HEK293 (cell line): ENCODE data around the gene ANP32B.

Source experiments
- CTCF ChIA-PET: fragments of 350-600 bp; formaldehyde crosslinking; extraction: SDS; loops from one replicate; lab custom pipeline; 2021; ENCODE audit warnings: antibody characterized with exemption; lab: Yijun Ruan, JAX
- POLR2A ChIA-PET: fragments of 300-600 bp; formaldehyde crosslinking; extraction: SDS; loops from one replicate; lab custom pipeline; 2020; ENCODE audit warnings: antibody characterized with exemption, inconsistent platforms; lab: Yijun Ruan, JAX
- H3K27ac ChIP-seq: fragments of 200-500 bp; sonication (Bioruptor generic); 2 replicates; pipeline ENCODE4 v1.5.1; 2014; ENCODE audit warnings: low read depth, low read length, control low read depth, inconsistent platforms; ENCODE audit errors: extremely low read depth
- H3K36me3 ChIP-seq, 2 experiments: fragments of 200-500 bp in 1 of 2; sonication (Bioruptor generic) in 1 of 2; 1 replicate in 1 of 2; 2 replicates in 1 of 2; pipeline ENCODE4 v1.5.1; 2014 to 2017; ENCODE audit warnings: inconsistent platforms in 2 of 2, low read length in 2 of 2; ENCODE audit not compliant: control insufficient read depth in 2 of 2, insufficient read depth in 1 of 2
- H3K4me1 ChIP-seq: fragments of 200-500 bp; sonication (Bioruptor generic); 2 replicates; pipeline ENCODE4 v1.5.1; 2014; ENCODE audit warnings: mild to moderate bottlenecking, low read length, inconsistent platforms; ENCODE audit not compliant: control insufficient read depth, insufficient read depth
- H3K4me3 ChIP-seq: 2 replicates; pipeline ENCODE4 v1.5.1; 2011; ENCODE audit warnings: low read depth, mild to moderate bottlenecking, control low read depth, low read length, moderate library complexity
- H3K9me3 ChIP-seq: fragments of 200-500 bp; sonication (Bioruptor generic); 2 replicates; pipeline ENCODE4 v1.5.1; 2014; ENCODE audit warnings: low read depth, low read length, inconsistent platforms; ENCODE audit not compliant: control insufficient read depth, insufficient read depth
- GFI1B ChIP-seq: fragments of 450-650 bp; formaldehyde crosslinking; IDR thresholded peaks from 2 replicates; pipeline ENCODE4 v1.5.1; 2016; ENCODE audit warnings: missing biosample characterization, missing genetic modification characterization
- GLIS1 ChIP-seq: fragments of 450-650 bp; formaldehyde crosslinking; IDR thresholded peaks from 2 replicates; pipeline ENCODE4 v1.5.1; 2016; ENCODE audit warnings: missing biosample characterization, missing genetic modification characterization
- MYNN ChIP-seq: fragments of 450-650 bp; formaldehyde crosslinking; IDR thresholded peaks from 2 replicates; pipeline ENCODE4 v1.5.1; 2016; ENCODE audit warnings: missing biosample characterization, missing genetic modification characterization, borderline replicate concordance
- OSR2 ChIP-seq: fragments of 450-650 bp; formaldehyde crosslinking; IDR thresholded peaks from 2 replicates; pipeline ENCODE4 v1.5.1; 2016; ENCODE audit warnings: missing biosample characterization, missing genetic modification characterization
- SALL2 ChIP-seq: fragments of 450-650 bp; formaldehyde crosslinking; IDR thresholded peaks from 2 replicates; pipeline ENCODE4 v1.5.0; 2017; ENCODE audit warnings: missing biosample characterization, mild to moderate bottlenecking, missing genetic modification characterization, borderline replicate concordance
- ZBTB7A ChIP-seq: fragments of 450-650 bp; formaldehyde crosslinking; IDR thresholded peaks from 2 replicates; pipeline ENCODE4 v1.5.1; 2016; ENCODE audit warnings: low read depth, missing biosample characterization, missing genetic modification characterization
- ZFP3 ChIP-seq: fragments of 450-650 bp; formaldehyde crosslinking; IDR thresholded peaks from 2 replicates; pipeline ENCODE4 v1.5.1; 2016; ENCODE audit warnings: low read depth, missing biosample characterization, missing genetic modification characterization
- ZFP41 ChIP-seq: fragments of 450-650 bp; formaldehyde crosslinking; IDR thresholded peaks from 2 replicates; pipeline ENCODE4 v1.5.1; 2016; ENCODE audit warnings: missing biosample characterization, missing genetic modification characterization, borderline replicate concordance
- ZNF121 ChIP-seq: fragments of 450-650 bp; formaldehyde crosslinking; IDR thresholded peaks from 2 replicates; pipeline ENCODE4 v1.5.1; 2016; ENCODE audit warnings: missing biosample characterization, missing genetic modification characterization
- ZNF214 ChIP-seq: fragments of 450-650 bp; formaldehyde crosslinking; IDR thresholded peaks from 2 replicates; pipeline ENCODE4 v1.5.1; 2017; ENCODE audit warnings: missing biosample characterization, mild to moderate bottlenecking, missing genetic modification characterization, borderline replicate concordance
- ZNF223 ChIP-seq: fragments of 450-650 bp; formaldehyde crosslinking; IDR thresholded peaks from 2 replicates; pipeline ENCODE4 v1.5.1; 2016; ENCODE audit warnings: missing biosample characterization, missing genetic modification characterization
- ZNF292 ChIP-seq: fragments of 450-650 bp; formaldehyde crosslinking; IDR thresholded peaks from 2 replicates; pipeline ENCODE4 v1.5.1; 2016; ENCODE audit warnings: low read depth, missing biosample characterization, missing genetic modification characterization, borderline replicate concordance
- ZNF324 ChIP-seq: fragments of 450-650 bp; formaldehyde crosslinking; IDR thresholded peaks from 2 replicates; pipeline ENCODE4 v1.5.1; 2016; ENCODE audit warnings: missing biosample characterization, missing genetic modification characterization
- ZNF350 ChIP-seq: fragments of 450-650 bp; formaldehyde crosslinking; IDR thresholded peaks from 2 replicates; pipeline ENCODE4 v1.5.0; 2017; ENCODE audit warnings: missing biosample characterization, mild to moderate bottlenecking, missing genetic modification characterization
- ZNF391 ChIP-seq: fragments of 450-650 bp; formaldehyde crosslinking; IDR thresholded peaks from 2 replicates; pipeline ENCODE4 v1.5.1; 2016; ENCODE audit warnings: low read depth, missing biosample characterization, missing genetic modification characterization, borderline replicate concordance
- ZNF473 ChIP-seq: fragments of 450-650 bp; formaldehyde crosslinking; IDR thresholded peaks from 2 replicates; pipeline ENCODE4 v1.5.1; 2017; ENCODE audit warnings: missing biosample characterization, missing genetic modification characterization
- ZNF558 ChIP-seq: fragments of 450-650 bp; formaldehyde crosslinking; IDR thresholded peaks from 2 replicates; pipeline ENCODE4 v1.5.1; 2016; ENCODE audit warnings: missing biosample characterization, missing genetic modification characterization
- ZNF561 ChIP-seq: fragments of 450-650 bp; IDR thresholded peaks from 2 replicates; pipeline ENCODE4 v1.5.1; 2018; ENCODE audit warnings: missing biosample characterization, missing genetic modification characterization, borderline replicate concordance
- ZNF621 ChIP-seq: fragments of 450-650 bp; formaldehyde crosslinking; IDR thresholded peaks from 2 replicates; pipeline ENCODE4 v1.5.1; 2017; ENCODE audit warnings: missing biosample characterization, missing genetic modification characterization
- ZNF629 ChIP-seq: fragments of 450-650 bp; formaldehyde crosslinking; IDR thresholded peaks from 2 replicates; pipeline ENCODE4 v1.5.1; 2017; ENCODE audit warnings: missing biosample characterization, missing genetic modification characterization
- ZNF658 ChIP-seq: fragments of 450-650 bp; formaldehyde crosslinking; IDR thresholded peaks from 2 replicates; pipeline ENCODE4; 2016; ENCODE audit warnings: missing biosample characterization, missing genetic modification characterization
- ZNF660 ChIP-seq: fragments of 450-650 bp; IDR thresholded peaks from 2 replicates; pipeline ENCODE4 v1.5.1; 2018; ENCODE audit warnings: missing biosample characterization, mild to moderate bottlenecking, missing genetic modification characterization
- ZNF677 ChIP-seq: fragments of 450-650 bp; IDR thresholded peaks from 2 replicates; pipeline ENCODE4 v1.5.0; 2018; ENCODE audit warnings: missing biosample characterization, mild to moderate bottlenecking, missing genetic modification characterization, moderate library complexity
- ZNF768 ChIP-seq: fragments of 450-650 bp; formaldehyde crosslinking; IDR thresholded peaks from 2 replicates; pipeline ENCODE4 v1.5.1; 2018; ENCODE audit warnings: missing biosample characterization, mild to moderate bottlenecking, missing genetic modification characterization
- ZNF830 ChIP-seq: fragments of 450-650 bp; IDR thresholded peaks from 2 replicates; pipeline ENCODE4 v1.5.0; 2018; ENCODE audit warnings: missing biosample characterization, missing genetic modification characterization, low read depth, mild to moderate bottlenecking, moderate library complexity
- ZSCAN16 ChIP-seq: fragments of 450-650 bp; formaldehyde crosslinking; IDR thresholded peaks from 2 replicates; pipeline ENCODE4 v1.5.1; 2016; ENCODE audit warnings: missing biosample characterization, missing genetic modification characterization
- TF ChIP-seq, protein P1 (sequence below): fragments of 450-650 bp; formaldehyde crosslinking; IDR thresholded peaks from 2 replicates; pipeline ENCODE4 v1.5.1; 2016; ENCODE audit warnings: missing biosample characterization, missing genetic modification characterization
- TF ChIP-seq, protein P2 (sequence below): fragments of 450-650 bp; formaldehyde crosslinking; conservative IDR thresholded peaks from 2 replicates; pipeline ENCODE4 v1.5.1; 2016; ENCODE audit warnings: low read depth, missing biosample characterization, missing genetic modification characterization
- TF ChIP-seq, protein P3 (sequence below): fragments of 450-650 bp; formaldehyde crosslinking; IDR thresholded peaks from 2 replicates; pipeline ENCODE4 v1.5.1; 2016; ENCODE audit warnings: missing biosample characterization, missing genetic modification characterization

Gene ANP32B

DNA sequence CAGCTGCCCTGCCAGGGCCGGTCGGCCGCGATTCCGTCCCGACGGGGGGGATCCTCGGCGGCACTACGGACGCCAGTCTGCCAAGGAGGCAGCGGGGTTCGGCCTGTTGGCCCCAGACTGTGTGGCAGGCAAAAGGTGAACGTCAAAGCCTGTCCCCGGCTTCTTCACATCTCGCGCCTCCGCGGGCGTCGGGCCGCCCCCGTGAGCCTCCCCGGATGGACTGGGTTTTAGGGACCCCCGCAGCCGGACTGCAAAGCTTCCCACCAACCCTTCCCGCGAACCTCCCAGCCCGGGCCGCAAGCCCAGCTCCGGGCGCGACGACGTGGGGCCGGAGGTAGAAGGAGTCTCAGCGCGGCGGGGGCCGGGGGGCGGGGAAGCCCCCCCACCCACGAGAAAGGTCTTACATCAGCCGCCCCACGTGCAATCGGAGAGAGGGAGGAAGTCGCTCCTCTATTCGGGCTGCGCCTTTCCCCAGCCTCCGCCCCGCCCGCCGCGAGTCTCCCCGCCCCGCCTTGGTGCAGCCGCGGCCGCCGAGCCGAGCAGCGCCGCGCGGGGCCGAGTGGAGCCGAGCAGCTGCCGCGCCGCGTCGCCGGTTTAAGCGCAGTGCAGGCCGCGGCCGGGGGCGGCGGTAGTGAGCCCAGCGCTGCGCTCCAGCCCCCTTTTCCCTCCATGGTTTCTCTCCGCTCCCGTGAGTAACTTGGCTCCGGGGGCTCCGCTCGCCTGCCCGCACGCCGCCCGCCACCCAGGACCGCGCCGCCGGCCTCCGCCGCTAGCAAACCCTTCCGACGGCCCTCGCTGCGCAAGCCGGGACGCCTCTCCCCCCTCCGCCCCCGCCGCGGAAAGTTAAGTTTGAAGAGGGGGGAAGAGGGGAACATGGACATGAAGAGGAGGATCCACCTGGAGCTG lies at the start of gene ANP32B:
Gene ANP32B (plus strand): TSS at position 659 of the 906 bp plus-strand sequence. CDS start 215 bp downstream, at position 874.
- H3K4me3 ChIP-seq, result peak within 1 kb of the TSS; percentile 93
- ChIA-PET POLR2A (interaction anchor here (0.5 to 4.3 kb wide), 16 partner anchors 10 to 350 kb away, joined by 3 to 41 read pairs (median 4); partner anchors contain the start of genes NANS, TRMO and TSTD2), CTCF (interaction anchor here (0.6 to 1.8 kb wide), 12 partner anchors 9 to 277 kb away, joined by 3 to 8 read pairs (median 3); partner anchors contain the start of gene TRMO)
- H3K27ac ChIP-seq, result peak within 1 kb of the TSS; percentile 100
- peaks cover 9% of the 10 kb centered on the region for H3K4me1 ChIP-seq
- H3K9me3 ChIP-seq, result no peaks in the 10 kb centered on the region
- H3K36me3 ChIP-seq, result no peaks in the 10 kb centered on the region
- no peak for TF ChIP-seq ZFP3 (tag by site-specific recombination)
- TF ChIP-seq ZNF658, result no peak
- no peak for TF ChIP-seq ZNF677
- TF ChIP-seq ZNF350 (tag by site-specific recombination), result no peak
- TF ChIP-seq ZNF558 (tag by site-specific recombination), result no peak
- no peak for TF ChIP-seq ZNF561
- no peak for TF ChIP-seq SALL2 (tag by site-specific recombination)
- TF ChIP-seq ZNF621 (tag by site-specific recombination), result no peak
- peak; percentile 52 for TF ChIP-seq ZNF629
- no peak for TF ChIP-seq ZNF292 (tag by site-specific recombination)
- 0 out of 2 replicates have a peak, but pooled peaks have one; percentile 58 for TF ChIP-seq ZNF324 (tag by site-specific recombination)
- no peak for TF ChIP-seq OSR2 (tag by site-specific recombination)
- TF ChIP-seq, protein P1, sequence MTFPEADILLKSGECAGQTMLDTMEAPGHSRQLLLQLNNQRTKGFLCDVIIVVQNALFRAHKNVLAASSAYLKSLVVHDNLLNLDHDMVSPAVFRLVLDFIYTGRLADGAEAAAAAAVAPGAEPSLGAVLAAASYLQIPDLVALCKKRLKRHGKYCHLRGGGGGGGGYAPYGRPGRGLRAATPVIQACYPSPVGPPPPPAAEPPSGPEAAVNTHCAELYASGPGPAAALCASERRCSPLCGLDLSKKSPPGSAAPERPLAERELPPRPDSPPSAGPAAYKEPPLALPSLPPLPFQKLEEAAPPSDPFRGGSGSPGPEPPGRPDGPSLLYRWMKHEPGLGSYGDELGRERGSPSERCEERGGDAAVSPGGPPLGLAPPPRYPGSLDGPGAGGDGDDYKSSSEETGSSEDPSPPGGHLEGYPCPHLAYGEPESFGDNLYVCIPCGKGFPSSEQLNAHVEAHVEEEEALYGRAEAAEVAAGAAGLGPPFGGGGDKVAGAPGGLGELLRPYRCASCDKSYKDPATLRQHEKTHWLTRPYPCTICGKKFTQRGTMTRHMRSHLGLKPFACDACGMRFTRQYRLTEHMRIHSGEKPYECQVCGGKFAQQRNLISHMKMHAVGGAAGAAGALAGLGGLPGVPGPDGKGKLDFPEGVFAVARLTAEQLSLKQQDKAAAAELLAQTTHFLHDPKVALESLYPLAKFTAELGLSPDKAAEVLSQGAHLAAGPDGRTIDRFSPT (tag by site-specific recombination), result no peak
- TF ChIP-seq ZNF121 (tag by site-specific recombination), result 0 out of 2 replicates have a peak, but pooled peaks have one; percentile 53
- TF ChIP-seq ZNF768 (tag by site-specific recombination), result no peak
- no peak for TF ChIP-seq ZNF473 (tag by site-specific recombination)
- TF ChIP-seq, protein P2, sequence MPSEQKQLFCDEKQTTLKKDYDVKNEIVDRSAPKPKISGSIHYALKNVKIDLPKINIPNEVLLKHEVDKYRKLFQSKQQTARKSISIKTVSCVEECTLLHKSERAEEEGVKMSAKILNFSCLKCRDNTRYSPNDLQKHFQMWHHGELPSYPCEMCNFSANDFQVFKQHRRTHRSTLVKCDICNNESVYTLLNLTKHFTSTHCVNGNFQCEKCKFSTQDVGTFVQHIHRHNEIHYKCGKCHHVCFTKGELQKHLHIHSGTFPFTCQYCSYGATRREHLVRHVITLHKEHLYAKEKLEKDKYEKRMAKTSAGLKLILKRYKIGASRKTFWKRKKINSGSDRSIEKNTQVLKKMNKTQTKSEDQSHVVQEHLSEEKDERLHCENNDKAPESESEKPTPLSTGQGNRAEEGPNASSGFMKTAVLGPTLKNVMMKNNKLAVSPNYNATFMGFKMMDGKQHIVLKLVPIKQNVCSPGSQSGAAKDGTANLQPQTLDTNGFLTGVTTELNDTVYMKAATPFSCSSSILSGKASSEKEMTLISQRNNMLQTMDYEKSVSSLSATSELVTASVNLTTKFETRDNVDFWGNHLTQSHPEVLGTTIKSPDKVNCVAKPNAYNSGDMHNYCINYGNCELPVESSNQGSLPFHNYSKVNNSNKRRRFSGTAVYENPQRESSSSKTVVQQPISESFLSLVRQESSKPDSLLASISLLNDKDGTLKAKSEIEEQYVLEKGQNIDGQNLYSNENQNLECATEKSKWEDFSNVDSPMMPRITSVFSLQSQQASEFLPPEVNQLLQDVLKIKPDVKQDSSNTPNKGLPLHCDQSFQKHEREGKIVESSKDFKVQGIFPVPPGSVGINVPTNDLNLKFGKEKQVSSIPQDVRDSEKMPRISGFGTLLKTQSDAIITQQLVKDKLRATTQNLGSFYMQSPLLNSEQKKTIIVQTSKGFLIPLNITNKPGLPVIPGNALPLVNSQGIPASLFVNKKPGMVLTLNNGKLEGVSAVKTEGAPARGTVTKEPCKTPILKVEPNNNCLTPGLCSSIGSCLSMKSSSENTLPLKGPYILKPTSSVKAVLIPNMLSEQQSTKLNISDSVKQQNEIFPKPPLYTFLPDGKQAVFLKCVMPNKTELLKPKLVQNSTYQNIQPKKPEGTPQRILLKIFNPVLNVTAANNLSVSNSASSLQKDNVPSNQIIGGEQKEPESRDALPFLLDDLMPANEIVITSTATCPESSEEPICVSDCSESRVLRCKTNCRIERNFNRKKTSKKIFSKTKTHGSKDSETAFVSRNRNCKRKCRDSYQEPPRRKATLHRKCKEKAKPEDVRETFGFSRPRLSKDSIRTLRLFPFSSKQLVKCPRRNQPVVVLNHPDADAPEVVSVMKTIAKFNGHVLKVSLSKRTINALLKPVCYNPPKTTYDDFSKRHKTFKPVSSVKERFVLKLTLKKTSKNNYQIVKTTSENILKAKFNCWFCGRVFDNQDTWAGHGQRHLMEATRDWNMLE (tag by site-specific recombination), result no peak
- no peak for TF ChIP-seq GFI1B (tag by site-specific recombination)
- peak; percentile 76; the same call in 1 of the 2 replicates for TF ChIP-seq GLIS1
- TF ChIP-seq ZNF830 (tag by site-specific recombination), result no peak
- no peak for TF ChIP-seq ZNF391 (tag by site-specific recombination)
- TF ChIP-seq ZNF223 (tag by site-specific recombination), result no peak
- TF ChIP-seq ZNF660, result no peak
- TF ChIP-seq ZNF214 (tag by site-specific recombination), result no peak
- no peak for TF ChIP-seq MYNN (tag by site-specific recombination)
- TF ChIP-seq ZFP41 (tag by site-specific recombination), result no peak
- peak; percentile 84; the same call in 1 of the 2 replicates for TF ChIP-seq ZBTB7A (tag by site-specific recombination)
- TF ChIP-seq, protein P3, sequence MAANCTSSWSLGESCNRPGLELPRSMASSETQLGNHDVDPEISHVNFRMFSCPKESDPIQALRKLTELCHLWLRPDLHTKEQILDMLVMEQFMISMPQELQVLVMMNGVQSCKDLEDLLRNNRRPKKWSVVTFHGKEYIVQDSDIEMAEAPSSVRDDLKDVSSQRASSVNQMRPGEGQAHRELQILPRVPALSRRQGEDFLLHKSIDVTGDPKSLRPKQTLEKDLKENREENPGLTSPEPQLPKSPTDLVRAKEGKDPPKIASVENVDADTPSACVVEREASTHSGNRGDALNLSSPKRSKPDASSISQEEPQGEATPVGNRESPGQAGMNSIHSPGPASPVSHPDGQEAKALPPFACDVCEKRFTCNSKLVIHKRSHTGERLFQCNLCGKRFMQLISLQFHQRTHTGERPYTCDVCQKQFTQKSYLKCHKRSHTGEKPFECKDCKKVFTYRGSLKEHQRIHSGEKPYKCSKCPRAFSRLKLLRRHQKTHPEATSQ (tag by site-specific recombination), result no peak
- TF ChIP-seq ZSCAN16 (tag by site-specific recombination), result no peak
